Neutrophil (primary cell): ENCODE data around the gene STX1A.

Experiments
- H3K27ac ChIP-seq: fragments of 200-600 bp; sonication (generic); 2 replicates; pipeline ENCODE4 v1.5.1; 2016; ENCODE audit warnings: mild to moderate bottlenecking, moderate library complexity
- H3K27me3 ChIP-seq: fragments of 200-600 bp; sonication (generic); 2 replicates; pipeline ENCODE4 v1.6.0; 2016; ENCODE audit warnings: mild to moderate bottlenecking
- H3K36me3 ChIP-seq: fragments of 200-600 bp; sonication (generic); 2 replicates; pipeline ENCODE4 v1.5.1; 2017
- H3K4me1 ChIP-seq, 2 experiments: fragments of 200-600 bp in 1 of 2; sonication (generic) in 1 of 2; 1 replicate in 1 of 2; 2 replicates in 1 of 2; pipeline versions ENCODE4 v1.5.1 to v1.6.1; 2013 to 2016; ENCODE audit warnings: low read depth in 1 of 2, low read length in 1 of 2, mild to moderate bottlenecking in 1 of 2, moderate library complexity in 1 of 2; ENCODE audit not compliant: control insufficient read depth in 1 of 2, insufficient read depth in 1 of 2
- H3K4me3 ChIP-seq, 2 experiments: fragments of 200-600 bp in 1 of 2; sonication (generic) in 1 of 2; 1 replicate in 1 of 2; 2 replicates in 1 of 2; pipeline ENCODE4 v1.5.1; 2013 to 2016; ENCODE audit warnings: low read depth in 1 of 2, low read length in 1 of 2, mild to moderate bottlenecking in 1 of 2, moderate library complexity in 1 of 2
- H3K9me3 ChIP-seq: fragments of 200-600 bp; sonication (generic); 2 replicates; pipeline ENCODE4 v1.5.1; 2016
- CTCF ChIP-seq: fragments of 200-600 bp; sonication (generic); IDR thresholded peaks from 2 replicates; pipeline ENCODE4 v1.5.1; 2016; ENCODE audit warnings: antibody characterized with exemption

Gene STX1A

DNA sequence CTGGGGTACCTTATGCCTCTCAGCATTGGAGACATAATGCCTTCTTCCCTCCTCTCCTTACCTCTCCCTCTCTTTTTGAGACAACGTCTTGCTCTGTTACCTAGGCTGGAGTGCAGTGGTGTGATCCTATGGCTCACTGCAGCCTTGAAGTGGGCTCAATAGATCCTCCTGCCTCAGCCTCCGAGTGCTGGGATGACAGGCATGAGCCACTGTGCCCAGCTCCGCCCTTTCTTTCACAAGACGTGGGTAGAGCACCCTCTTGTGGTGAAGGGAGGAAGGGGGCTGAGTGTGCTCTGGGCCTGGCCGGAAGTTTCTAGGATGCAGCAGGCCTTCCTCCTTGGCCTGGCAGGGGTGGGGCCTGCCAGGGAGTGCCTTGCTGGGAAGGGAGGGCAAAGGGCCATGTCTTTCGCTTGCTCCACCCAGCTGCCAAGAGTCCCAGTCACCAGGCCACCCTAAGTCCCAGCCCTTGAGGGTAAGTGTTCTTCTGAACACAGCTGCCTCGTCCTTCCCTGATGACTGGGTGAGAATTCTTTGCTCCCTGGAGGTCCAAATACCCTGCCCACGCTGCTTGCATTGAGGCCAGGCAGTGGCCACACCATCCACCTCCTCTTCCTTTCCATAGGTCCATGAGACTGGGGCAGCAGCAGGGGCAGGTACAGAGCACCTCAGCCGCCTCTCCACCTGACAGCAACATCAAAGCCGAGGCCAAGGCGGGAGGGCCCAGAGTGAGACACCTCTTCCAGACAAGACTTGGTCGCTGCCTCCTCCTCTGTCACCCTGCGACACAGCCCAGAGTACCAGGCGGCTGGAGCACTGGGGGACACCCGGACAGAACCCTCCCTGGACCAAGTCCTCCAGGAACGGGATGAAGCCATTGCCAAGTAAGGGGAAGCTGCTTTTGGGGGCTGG lies 15.4 kb upstream of the STX1A start:
- Histone ChIP-seq H3K27me3 (peaks cover 1% of the 10 kb centered on the region), H3K9me3 (no peaks in the 10 kb centered on the region), H3K4me3 (peak overlapping the region in 1 of 2 experiments; percentile 13), H3K4me1 (peaks cover 41 to 43% of the 10 kb centered on the region in 2 experiments), H3K27ac (peak overlapping the region; percentile 71), H3K36me3 (peaks cover 21% of the 10 kb centered on the region)
- peak; percentile 94 for TF ChIP-seq CTCF

GRCh38 chr7:73732397-73732796 lies 12.9 kb upstream of the STX1A start:
- no peaks in the 10 kb centered on the region for H3K9me3 ChIP-seq
- no peak for TF ChIP-seq CTCF
- H3K4me1 ChIP-seq = peaks cover 22 to 27% of the 10 kb centered on the region in 2 experiments
- H3K36me3 ChIP-seq = peaks cover 19% of the 10 kb centered on the region
- H3K27ac ChIP-seq = no peak overlapping the region
- no peak overlapping the region for H3K4me3 ChIP-seq
- peaks cover 24% of the 10 kb centered on the region for H3K27me3 ChIP-seq

DNA sequence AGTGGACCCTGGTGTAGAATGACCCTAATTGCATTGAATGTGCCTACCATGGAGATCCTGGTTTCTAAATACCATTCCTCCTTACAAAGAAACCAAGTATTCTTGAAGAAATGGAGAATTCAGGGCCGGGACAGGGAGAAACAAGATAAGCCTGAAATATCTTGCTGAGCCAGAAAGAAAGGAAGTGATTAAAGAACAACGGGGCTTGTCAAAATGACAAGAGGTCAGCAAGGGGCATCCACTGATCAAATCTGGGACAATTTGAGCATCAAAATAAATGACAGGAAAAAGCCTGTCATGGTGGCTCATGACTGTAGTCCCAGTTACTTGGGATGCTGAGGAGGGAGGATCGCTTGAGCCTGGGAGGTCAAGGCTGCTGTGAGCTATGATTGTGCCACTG lies 11.0 kb upstream of the STX1A start:
- H3K27ac ChIP-seq = no peak overlapping the region
- no peaks in the 10 kb centered on the region for H3K9me3 ChIP-seq
- no peak for TF ChIP-seq CTCF
- H3K36me3 ChIP-seq = peaks cover under 1% of the 10 kb centered on the region
- no peak overlapping the region for H3K4me3 ChIP-seq
- peaks cover 24% of the 10 kb centered on the region in 2 experiments for H3K4me1 ChIP-seq
- peaks cover 43% of the 10 kb centered on the region for H3K27me3 ChIP-seq

GRCh38 chr7:73728551-73728950 lies 9.1 kb upstream of the STX1A start:
- no peak for TF ChIP-seq CTCF
- Histone ChIP-seq H3K27me3 (peaks cover 61% of the 10 kb centered on the region), H3K9me3 (no peaks in the 10 kb centered on the region), H3K27ac (no peak overlapping the region), H3K36me3 (no peaks in the 10 kb centered on the region), H3K4me1 (peaks cover 12 to 14% of the 10 kb centered on the region in 2 experiments), H3K4me3 (no peak overlapping the region)

DNA sequence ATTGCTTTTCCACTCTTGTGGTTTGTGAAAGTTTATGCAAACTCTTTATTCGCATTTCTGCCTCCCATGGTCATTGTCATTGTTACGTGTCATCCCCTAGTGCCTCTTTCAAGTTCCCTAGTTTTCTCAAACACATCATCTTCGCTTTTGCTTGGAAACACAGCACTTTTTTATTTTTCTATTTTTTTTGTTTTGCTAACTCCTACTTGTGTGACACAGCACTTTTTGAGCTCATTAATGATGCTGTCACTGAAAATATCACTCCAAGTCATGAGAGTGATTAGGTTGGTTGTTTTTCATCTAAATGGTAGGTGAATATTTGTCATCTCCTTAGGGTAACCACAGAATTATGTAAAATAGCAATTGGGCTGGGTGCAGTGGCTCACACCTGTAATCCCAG lies 8.5 kb upstream of the STX1A start:
- peaks cover 66% of the 10 kb centered on the region for H3K27me3 ChIP-seq
- no peaks in the 10 kb centered on the region for H3K36me3 ChIP-seq
- H3K4me1 ChIP-seq = peaks cover 12 to 14% of the 10 kb centered on the region in 2 experiments
- no peak overlapping the region for H3K4me3 ChIP-seq
- TF ChIP-seq CTCF = no peak
- H3K27ac ChIP-seq = no peak overlapping the region
- H3K9me3 ChIP-seq = no peaks in the 10 kb centered on the region
